GM12878 (cell line): Measurements from ENCODE around the gene MRC2. TPM values are rescaled to one million over a fixed set of nuclear protein-coding genes. Genes with fewer than 3 reads are reported as not detected.

Experiments used
- ATAC-seq: fragments of 200-7000 bp; cut with Tn5 transposase; 3 replicates; pipeline ENCODE4 v1.9.1; 2020; ENCODE audit warnings: mild to moderate bottlenecking, moderate library complexity
- BruUV-seq: library from RNA; stranded (reverse); fragments of 400-500 nt; replicated peaks from 2 replicates; lab custom pipeline; 2021; lab: Mats Ljungman, UMichigan
- CTCF ChIA-PET: fragments of 300-600 bp; sonication (Branson Sonifier 250); formaldehyde crosslinking; extraction: SDS; loops from one replicate; lab custom pipeline; 2021; ENCODE audit warnings: inconsistent platforms; lab: Yijun Ruan, JAX
- POLR2A ChIA-PET: fragments of 350-600 bp; formaldehyde crosslinking; extraction: SDS; loops from one replicate; lab custom pipeline; 2021; ENCODE audit warnings: inconsistent platforms; lab: Charles Lee
- RAD21 ChIA-PET: fragments of 300-600 bp; sonication (Branson Sonifier 250); formaldehyde crosslinking; loops from one replicate; lab custom pipeline; 2023; ENCODE audit warnings: antibody characterized with exemption; ENCODE audit not compliant: unreplicated experiment; lab: Charles Lee
- SMC1A ChIA-PET: fragments of 300-600 bp; sonication (Branson Sonifier 250); formaldehyde crosslinking; loops from one replicate; lab custom pipeline; 2023; ENCODE audit not compliant: unreplicated experiment, uncharacterized antibody; lab: Charles Lee
- DNase-seq: peaks from one replicate; pipeline ENCODE4 v3.0.0-alpha.2; 2011; ENCODE audit warnings: low read depth, low spot score
- FAIRE-seq: peaks from 3 replicates; lab custom pipeline; 2011; peaks lifted over from hg19 to GRCh38; lab: Jason Lieb, UNC
- H2AFZ ChIP-seq: 2 replicates; pipeline ENCODE4 v1.6.0; 2011; ENCODE audit warnings: low read depth, low read length, control low read depth; ENCODE audit not compliant: control insufficient read depth
- H3K27ac ChIP-seq: 2 replicates; pipeline ENCODE4 v1.5.1; 2011; ENCODE audit warnings: control low read depth; ENCODE audit not compliant: control insufficient read depth, insufficient read depth
- H3K27me3 ChIP-seq, 2 experiments: replicated peaks in 1 of 2; 2 replicates each; pipeline versions ENCODE4 v1.6.0 to v1.6.1; 2011; ENCODE audit warnings: low read length in 1 of 2; ENCODE audit not compliant: control insufficient read depth in 2 of 2, insufficient read depth in 2 of 2
- H3K36me3 ChIP-seq, 2 experiments: 2 replicates each; pipeline ENCODE4 v1.5.1; 2011; ENCODE audit warnings: low read length in 1 of 2; ENCODE audit not compliant: control insufficient read depth in 2 of 2, insufficient read depth in 2 of 2
- H3K4me1 ChIP-seq: 2 replicates; pipeline ENCODE4 v1.6.1; 2011; ENCODE audit warnings: mild to moderate bottlenecking, low read length, moderate library complexity, mixed read lengths; ENCODE audit not compliant: control insufficient read depth, insufficient read depth
- H3K4me2 ChIP-seq: 2 replicates; pipeline ENCODE4 v1.6.0; 2011; ENCODE audit warnings: control low read depth; ENCODE audit not compliant: control insufficient read depth, insufficient read depth
- H3K4me3 ChIP-seq: fragments of 200-600 bp; sonication (generic); 2 replicates; pipeline ENCODE4 v1.5.1; 2016
- H3K79me2 ChIP-seq: 2 replicates; pipeline ENCODE4 v1.6.0; 2011; ENCODE audit warnings: low read length; ENCODE audit not compliant: control insufficient read depth, insufficient read depth
- H3K9ac ChIP-seq: 2 replicates; pipeline ENCODE4 v1.8.0; 2011; ENCODE audit warnings: low read length, control low read depth, mixed read lengths; ENCODE audit not compliant: control insufficient read depth, insufficient read depth
- H3K9me3 ChIP-seq: replicated peaks from 3 replicates; pipeline ENCODE4 v1.5.1; 2011; ENCODE audit warnings: mild to moderate bottlenecking, low read length; ENCODE audit not compliant: control insufficient read depth, insufficient read depth
- H4K20me1 ChIP-seq: 2 replicates; pipeline ENCODE4 v1.6.0; 2011; ENCODE audit not compliant: control insufficient read depth, insufficient read depth
- BHLHE40 ChIP-seq, 2 experiments: fragments of 450-650 bp in 1 of 2; IDR thresholded peaks; 2 replicates each; pipeline ENCODE4 v1.6.1; 2011 to 2017; ENCODE audit warnings: low read depth in 2 of 2, borderline replicate concordance in 1 of 2, improper control_type of control experiment in 1 of 2, low read length in 1 of 2, mild to moderate bottlenecking in 1 of 2
- CTCF ChIP-seq, 3 experiments: IDR thresholded peaks in 2 of 3; conservative IDR thresholded peaks in 1 of 3; 2 replicates each; pipeline ENCODE4 v1.5.1; 2011; ENCODE audit warnings: low read depth in 3 of 3, low read length in 3 of 3, mild to moderate bottlenecking in 3 of 3, control low read depth in 2 of 3, moderate library complexity in 2 of 3, inconsistent platforms in 1 of 3, mixed read lengths in 1 of 3; ENCODE audit not compliant: control insufficient read depth in 2 of 3, insufficient read depth in 1 of 3; ENCODE audit errors: extremely low read depth in 1 of 3
- EZH2 ChIP-seq: IDR thresholded peaks from 2 replicates; pipeline ENCODE4 v1.6.1; 2012; ENCODE audit warnings: low read depth, mild to moderate bottlenecking, control low read depth, inconsistent platforms, low read length, borderline replicate concordance; ENCODE audit not compliant: control insufficient read depth
- IKZF2 ChIP-seq, 2 experiments: fragments of 450-650 bp; IDR thresholded peaks; 2 replicates each; pipeline ENCODE4 v1.6.1; 2017; ENCODE audit warnings: mild to moderate bottlenecking in 2 of 2, moderate library complexity in 2 of 2
- IRF3 ChIP-seq: fragments of 450-650 bp; IDR thresholded peaks from 2 replicates; pipeline ENCODE4 v1.6.1; 2014; ENCODE audit warnings: mild to moderate bottlenecking
- IRF5 ChIP-seq: fragments of 450-650 bp; IDR thresholded peaks from 2 replicates; pipeline ENCODE4 v1.6.1; 2017; ENCODE audit warnings: borderline replicate concordance
- MTA3 ChIP-seq: IDR thresholded peaks from 2 replicates; pipeline ENCODE4 v1.6.1; 2012; ENCODE audit warnings: low read length, inconsistent platforms, borderline replicate concordance
- PAX8 ChIP-seq: fragments of 450-650 bp; IDR thresholded peaks from 2 replicates; pipeline ENCODE4 v1.6.1; 2017; ENCODE audit warnings: mild to moderate bottlenecking, moderate library complexity
- RFX5 ChIP-seq: IDR thresholded peaks from 2 replicates; pipeline ENCODE4 v1.6.1; 2011; ENCODE audit warnings: low read depth, low read length, improper control_type of control experiment
- TAF1 ChIP-seq: IDR thresholded peaks from 2 replicates; pipeline ENCODE4 v1.6.1; 2011; ENCODE audit warnings: mild to moderate bottlenecking, low read depth, low read length, borderline replicate concordance
- ZBTB4 ChIP-seq: fragments of 450-650 bp; formaldehyde crosslinking; IDR thresholded peaks from 2 replicates; pipeline ENCODE4 v1.4.0; 2022; ENCODE audit warnings: mild to moderate bottlenecking, moderate library complexity
- ZNF384 ChIP-seq: IDR thresholded peaks from 2 replicates; pipeline ENCODE4 v1.6.1; 2012; ENCODE audit warnings: low read depth, mild to moderate bottlenecking, low read length, improper control_type of control experiment, borderline replicate concordance
- WGBS: methylation state at CpG from one replicate; pipeline ENCODE4 v1.1.6; 2016; ENCODE audit warnings: low lambda C conversion rate; ENCODE audit not compliant: insufficient replicate concordance, insufficient coverage; ENCODE audit errors: missing lambda C conversion rate; 5-methylcytosine and 5-hydroxymethylcytosine counted together
- in situ Hi-C: fragments of 300-500 bp; cut with MboI; formaldehyde crosslinking; loops from 9 replicates; pipeline ENCODE4 v1.14.3; 2018; ENCODE audit warnings: mixed read lengths
- intact Hi-C: fragments of 100-400 bp; cut with micrococcal nuclease; formaldehyde crosslinking; loops from one replicate; pipeline ENCODE4 v1.14.2; 2022; ENCODE audit not compliant: unreplicated experiment
- polyA plus RNA-seq, 11 experiments: library from polyadenylated mRNA; depleted of rRNA in 4 of 11; unstranded in 6 of 11; stranded (reverse) in 5 of 11; fragments of >200 nt; fragmentation: Nextera tagmentation in 4 of 11; fragmentation: Illumina TruSeq in 1 of 11; extraction: Ambion mirVana in 4 of 11; extraction: Trizol in 1 of 11; gene quantifications; 1 replicate in 1 of 11; 2 replicates in 10 of 11; pipeline versions ENCODE4 v1.2.1 to v1.2.3, GENCODE V29; 2011 to 2016; ENCODE audit warnings: inconsistent platforms in 2 of 11, missing spikeins in 2 of 11, low read depth in 1 of 11
- total RNA-seq, 4 experiments: library from RNA; depleted of rRNA in 3 of 4; stranded (reverse); fragments of >200 nt in 3 of 4; fragmentation: Illumina TruSeq in 1 of 4; extraction: Trizol in 1 of 4; gene quantifications; 2 replicates each; pipeline versions ENCODE4 v1.2.1 to v1.2.3, GENCODE V29; 2013 to 2021

MRC2 gene
- total and polyA plus RNA-seq, 10 of the 15 experiments (the other 5 are each of a cell fraction or from before 2014, with no cell fraction given), result 0.04 to 0.96 (median 0.30) TPM; not detected in 1

- Histone ChIP-seq H3K4me3 (no peak overlapping the region), H3K27ac (no peak overlapping the region), H4K20me1 (no peaks in the 10 kb centered on the region), H3K27me3 (no peaks in the 10 kb centered on the region), H3K79me2 (no peaks in the 10 kb centered on the region), H3K9me3 (no peaks in the 10 kb centered on the region), H3K9ac (no peak overlapping the region), H3K4me1 (no peaks in the 10 kb centered on the region), H2AFZ (no peak overlapping the region), H3K4me2 (no peak overlapping the region), H3K36me3 (no peaks in the 10 kb centered on the region)
- in situ Hi-C loops (no loop called here), intact Hi-C loops (no loop called here)
- ATAC-seq, result no peak
- FAIRE-seq, result no peak
- SMC1A ChIA-PET, result interaction anchor here (1.1 kb wide), 2 partner anchors 9 to 36 kb away, joined by 3 read pairs; no protein-coding TSS in a partner anchor
- BruUV-seq, result no TSS peak
- 68% methylated on average over 9 of the region's 9 CpGs for WGBS
- no peak for DNase-seq
- POLR2A ChIA-PET, result no interaction called here
- CTCF ChIA-PET, result interaction anchor here (0.7 kb wide), 1 partner anchor 16 kb away, joined by 4 read pairs; no protein-coding TSS in a partner anchor
- RAD21 ChIA-PET, result no interaction called here
- no peak for TF ChIP-seq EZH2
- no peak for TF ChIP-seq RFX5
- TF ChIP-seq IKZF2 (IDR thresholded peaks at IDR 0.05), result no peak
- no peak for TF ChIP-seq TAF1
- TF ChIP-seq IRF3, result no peak
- TF ChIP-seq CTCF (IDR thresholded peaks at IDR 0.05 in 2 of 3, conservative IDR thresholded peaks at IDR 0.05 in 1 of 3; ENCODE audit: control insufficient read depth in 2 of 3, extremely low read depth in 1 of 3, insufficient read depth in 1 of 3, low read depth in 3 of 3, low read length in 3 of 3), result no peak
- no peak for TF ChIP-seq ZBTB4 (CRISPR knock-in tag)
- no peak for TF ChIP-seq PAX8
- no peak for TF ChIP-seq IRF5
- no peak for TF ChIP-seq BHLHE40 (IDR thresholded peaks at IDR 0.05; ENCODE audit: borderline replicate concordance in 1 of 2, low read depth in 2 of 2, low read length in 1 of 2)
- no peak for TF ChIP-seq ZNF384
- TF ChIP-seq MTA3, result no peak
Measured at GRCh38 chr17:62637809-62638208, 10.3 kb downstream of the MRC2 start.
